ENCODE data around the gene REEP6.

The REEP6 gene

DNA sequence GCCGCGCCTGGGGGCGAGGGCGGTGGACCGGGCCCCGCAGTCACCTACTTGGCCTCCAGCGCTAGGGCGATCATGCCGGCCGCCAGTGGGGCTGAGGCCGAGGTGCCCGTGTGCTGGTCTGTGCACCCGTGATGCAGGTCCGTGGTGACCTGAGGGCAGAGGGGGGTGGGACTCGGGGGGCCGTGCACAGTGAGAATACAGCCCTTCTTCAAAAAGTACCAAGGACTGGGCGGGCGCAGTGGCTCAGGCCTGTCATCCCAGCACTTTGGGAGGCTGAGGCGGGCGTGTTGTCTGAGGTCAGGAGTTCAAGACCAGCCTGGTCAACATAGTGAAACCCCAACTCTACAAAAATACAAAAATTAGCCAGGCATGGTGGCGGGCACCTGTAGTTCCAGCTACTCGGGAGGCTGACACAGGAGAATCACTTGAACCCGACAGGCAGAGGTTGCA, 7.0 kb upstream of the REEP6 start:
- Histone ChIP-seq H3K4me3 (ENCODE audit: low read length in 2 of 2) (no peak overlapping the region), H3K36me3 (ENCODE audit: control insufficient read depth in 2 of 2, insufficient read depth in 2 of 2, low read length in 2 of 2) (no peaks in the 10 kb centered on the region), H3K4me1 (ENCODE audit: control insufficient read depth, insufficient read depth, low read length) (peaks cover 6% of the 10 kb centered on the region), H3K9me3 (ENCODE audit: control insufficient read depth in 2 of 2, low read length in 2 of 2) (no peaks in the 10 kb centered on the region), H3K27me3 (ENCODE audit: control insufficient read depth in 1 of 2, insufficient read depth in 2 of 2, low read length in 2 of 2) (no peaks in the 10 kb centered on the region), H3K27ac (ENCODE audit: low read length) (no peak overlapping the region), H3K9ac (ENCODE audit: low read length in 2 of 2) (no peak overlapping the region)

DNA sequence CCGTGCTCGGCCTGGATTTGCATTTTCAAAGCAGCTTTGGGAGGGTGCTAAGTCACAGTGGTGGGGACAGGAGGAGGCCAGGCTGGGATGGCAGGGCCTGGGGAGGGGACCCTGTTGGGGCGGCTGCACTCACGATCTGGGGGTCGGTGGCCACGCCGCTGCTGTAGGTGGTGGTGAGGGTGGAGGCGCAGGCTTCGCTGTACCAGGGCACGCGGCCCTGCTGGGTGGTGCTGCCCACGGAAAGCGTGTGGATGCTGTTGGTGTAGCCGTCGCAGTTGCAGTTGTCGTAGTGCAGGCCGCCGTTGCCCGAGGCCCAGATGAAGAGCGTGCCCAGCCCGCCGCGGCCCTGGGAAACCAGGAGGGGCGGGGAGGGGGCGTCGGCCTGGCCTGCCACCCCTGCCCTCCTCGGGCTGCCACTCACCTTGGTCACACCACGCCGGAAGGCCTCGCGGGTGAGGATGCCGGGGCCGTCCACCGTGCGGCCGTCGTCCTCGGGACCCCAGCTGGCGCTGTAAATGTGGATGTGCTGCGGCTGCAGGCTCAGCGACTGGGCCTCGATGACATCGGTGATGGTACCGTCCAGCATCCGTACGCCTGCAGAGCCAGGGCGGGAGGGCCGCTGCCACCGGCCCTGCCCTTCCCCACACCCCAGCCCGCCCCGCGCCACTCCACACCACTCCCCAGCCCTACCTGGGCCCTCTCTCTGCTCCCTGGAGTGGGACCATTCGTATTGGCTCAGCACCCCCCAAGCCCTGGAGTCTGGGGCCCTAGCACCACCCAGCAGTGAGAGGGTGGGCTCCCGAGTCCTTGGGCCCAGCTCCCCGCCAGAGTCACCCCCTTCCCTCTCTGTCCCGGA, 4.0 kb upstream of the REEP6 start:
- H3K27ac ChIP-seq (ENCODE audit: low read length) = no peak overlapping the region
- H3K4me1 ChIP-seq (ENCODE audit: control insufficient read depth, insufficient read depth, low read length) = peaks cover 19% of the 10 kb centered on the region

DNA sequence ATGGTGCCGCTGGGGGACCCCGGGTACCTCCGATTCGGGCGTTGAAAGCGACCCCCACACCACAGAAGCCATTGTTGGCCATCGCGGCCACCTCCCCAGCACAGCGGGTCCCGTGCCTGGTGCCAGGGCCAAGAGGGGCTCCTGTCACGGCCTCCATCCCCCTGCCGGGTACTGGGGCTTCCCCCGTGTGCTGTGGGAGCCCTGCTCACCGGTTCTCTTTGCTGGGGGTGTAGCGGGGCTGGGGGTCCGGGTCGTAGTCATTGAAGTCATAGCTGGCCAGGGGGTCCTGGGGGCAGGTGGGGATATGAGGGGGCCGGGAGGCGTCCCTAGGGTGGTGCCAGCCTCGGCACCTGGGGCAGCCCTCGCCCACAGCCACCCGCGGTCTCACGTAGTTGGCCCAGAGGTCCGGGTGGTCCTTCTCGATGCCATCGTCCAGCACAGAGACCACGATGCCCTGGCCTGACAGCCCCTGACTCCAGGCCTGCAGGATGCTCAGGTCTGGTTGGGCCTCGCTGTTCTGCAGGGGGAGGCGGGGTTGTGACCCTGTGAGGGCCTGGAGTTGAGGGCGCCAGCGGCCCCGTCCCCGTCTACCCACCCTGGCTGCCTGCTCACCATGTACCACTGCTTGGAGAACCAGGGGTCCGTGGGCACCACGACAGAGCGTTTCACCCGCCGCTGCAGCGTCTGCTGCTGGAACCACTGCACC, 3.3 kb upstream of the REEP6 start:
- H3K27me3 ChIP-seq (ENCODE audit: control insufficient read depth in 1 of 2, insufficient read depth in 2 of 2, low read length in 2 of 2) = peaks cover 10% of the 10 kb centered on the region in 2 donors
- no peaks in the 10 kb centered on the region for H3K36me3 ChIP-seq (ENCODE audit: control insufficient read depth in 2 of 2, insufficient read depth in 2 of 2, low read length in 2 of 2)
- no peak overlapping the region for H3K4me3 ChIP-seq (ENCODE audit: low read length in 2 of 2)
- H3K4me1 ChIP-seq (ENCODE audit: control insufficient read depth, insufficient read depth, low read length) = peaks cover 19% of the 10 kb centered on the region
- no peak overlapping the region for H3K9ac ChIP-seq (ENCODE audit: low read length in 2 of 2)
- H3K27ac ChIP-seq (ENCODE audit: low read length) = no peak overlapping the region
- no peaks in the 10 kb centered on the region for H3K9me3 ChIP-seq (ENCODE audit: control insufficient read depth in 2 of 2, low read length in 2 of 2)

More for the DNA sequence above, 4.0 kb upstream of the REEP6 start:
- H3K9me3 ChIP-seq (ENCODE audit: control insufficient read depth in 2 of 2, low read length in 2 of 2) = no peaks in the 10 kb centered on the region
- no peaks in the 10 kb centered on the region for H3K36me3 ChIP-seq (ENCODE audit: control insufficient read depth in 2 of 2, insufficient read depth in 2 of 2, low read length in 2 of 2)
- no peak overlapping the region for H3K9ac ChIP-seq (ENCODE audit: low read length in 2 of 2)
- H3K4me3 ChIP-seq (ENCODE audit: low read length in 2 of 2) = no peak overlapping the region
- H3K27me3 ChIP-seq (ENCODE audit: control insufficient read depth in 1 of 2, insufficient read depth in 2 of 2, low read length in 2 of 2) = peaks cover 4 to 5% of the 10 kb centered on the region in 2 donors

DNA sequence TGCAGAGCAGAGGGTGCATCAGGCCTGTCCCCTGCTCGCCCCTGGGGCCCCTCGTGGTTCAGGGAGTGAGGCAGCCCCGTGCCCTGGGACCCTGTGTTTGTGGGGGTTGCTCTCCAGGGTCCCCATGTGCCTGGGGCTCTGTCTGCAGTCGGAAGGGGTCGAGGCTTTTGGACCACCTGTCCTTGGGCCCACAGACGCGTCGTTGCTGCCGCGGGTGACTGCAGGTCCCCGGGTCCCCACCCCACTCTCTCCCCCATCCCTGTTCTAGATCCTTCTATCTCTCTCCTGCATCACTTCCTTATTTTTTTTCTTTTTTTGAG, 2.7 kb upstream of the REEP6 start:
- no peaks in the 10 kb centered on the region for H3K36me3 ChIP-seq (ENCODE audit: control insufficient read depth in 2 of 2, insufficient read depth in 2 of 2, low read length in 2 of 2)
- H3K27me3 ChIP-seq (ENCODE audit: control insufficient read depth in 1 of 2, insufficient read depth in 2 of 2, low read length in 2 of 2) = peaks cover 13 to 14% of the 10 kb centered on the region in 2 donors

DNA sequence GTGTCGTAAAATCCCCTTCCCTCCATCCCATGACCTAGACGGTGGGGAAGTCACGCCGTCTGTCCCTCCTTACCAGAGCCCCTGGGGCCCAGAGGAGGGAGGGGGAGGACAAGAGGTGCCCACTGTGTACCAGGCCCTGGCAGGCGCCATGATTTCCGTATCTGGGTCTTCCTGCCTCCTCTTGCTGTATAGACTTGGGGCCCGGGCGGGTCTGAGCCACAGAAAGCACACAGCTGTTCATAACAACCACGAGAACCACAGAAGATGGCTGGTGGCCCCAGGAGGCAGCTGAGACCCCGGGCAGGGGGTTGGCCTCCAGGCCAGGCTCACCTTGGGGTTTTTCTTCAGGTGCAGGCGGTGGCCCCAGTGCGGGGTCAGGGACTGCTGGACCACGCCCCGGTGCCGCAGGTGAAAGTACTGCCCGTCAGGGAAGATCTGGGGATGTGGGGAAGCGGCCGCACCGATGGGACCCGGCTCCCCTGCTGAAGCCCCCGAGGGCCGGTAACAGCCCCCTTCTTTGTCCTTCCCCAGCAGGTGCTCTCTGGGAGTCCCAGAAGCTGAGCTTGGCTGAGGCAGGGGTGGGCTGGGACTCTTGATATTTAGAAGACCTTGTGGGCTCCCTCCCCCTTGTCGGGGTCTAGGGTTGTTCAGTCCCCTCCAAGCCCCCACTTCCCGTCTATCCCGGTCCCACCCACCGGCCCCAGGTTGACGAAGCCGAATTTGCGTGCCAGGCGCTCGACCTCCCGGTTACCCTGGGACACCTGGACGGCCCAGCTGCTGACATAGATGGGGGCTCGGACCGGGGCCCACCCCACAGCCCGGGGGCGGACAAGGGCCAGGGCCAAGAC, 1.3 kb upstream of the REEP6 start:
- Histone ChIP-seq H3K36me3 (ENCODE audit: control insufficient read depth in 2 of 2, insufficient read depth in 2 of 2, low read length in 2 of 2) (no peaks in the 10 kb centered on the region), H3K9me3 (ENCODE audit: control insufficient read depth in 2 of 2, low read length in 2 of 2) (no peaks in the 10 kb centered on the region)

More for the DNA sequence above, 2.7 kb upstream of the REEP6 start:
- Histone ChIP-seq H3K9ac (ENCODE audit: low read length in 2 of 2) (no peak overlapping the region), H3K4me3 (ENCODE audit: low read length in 2 of 2) (no peak overlapping the region), H3K4me1 (ENCODE audit: control insufficient read depth, insufficient read depth, low read length) (peaks cover 19% of the 10 kb centered on the region), H3K9me3 (ENCODE audit: control insufficient read depth in 2 of 2, low read length in 2 of 2) (no peaks in the 10 kb centered on the region), H3K27ac (ENCODE audit: low read length) (no peak overlapping the region)

DNA sequence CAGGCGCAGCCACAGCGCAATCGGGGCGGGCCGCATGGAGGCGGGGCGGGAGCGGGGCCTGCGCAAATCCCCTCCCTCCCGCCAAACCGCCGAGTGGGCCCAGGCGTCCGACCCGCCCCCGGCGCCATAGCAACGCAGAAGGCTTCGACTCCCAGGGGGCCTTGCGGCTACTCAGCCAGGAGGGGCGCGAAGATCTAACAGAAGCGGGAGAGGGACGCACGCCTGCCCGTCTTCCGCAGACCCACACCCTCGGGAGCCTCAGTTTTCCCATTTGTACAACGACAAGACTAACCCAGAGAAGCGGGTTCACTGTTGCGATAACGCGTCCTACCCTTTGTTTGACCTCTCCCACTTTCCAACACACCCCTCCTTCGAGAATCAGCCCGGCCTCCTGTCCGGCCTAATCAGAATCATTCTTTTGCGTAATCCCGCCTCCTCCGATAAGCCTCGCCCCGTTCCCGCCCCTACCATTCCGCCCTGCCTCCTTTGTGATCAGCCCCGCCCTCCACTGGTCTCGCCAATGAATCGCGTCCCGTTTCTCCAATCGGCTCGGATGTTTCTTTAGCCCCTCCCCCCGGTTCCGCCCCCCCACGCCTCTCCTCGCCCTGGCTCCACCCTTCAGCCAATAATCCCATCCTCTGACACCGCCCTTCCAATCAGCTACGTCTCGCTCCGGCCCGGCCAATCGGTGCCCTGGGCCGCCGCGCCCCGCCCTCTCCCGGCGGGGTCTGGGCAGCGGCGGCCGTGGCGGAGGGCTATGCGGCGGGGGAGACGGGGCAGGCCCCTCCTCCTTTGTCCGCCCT, 469 bp upstream of the REEP6 start, which contains the start of gene PCSK4:
Gene PCSK4, minus strand, starts transcription at position 40 of the 803 bp plus-strand sequence. Its CDS starts 4 bp downstream, at position 36.
- H3K27ac ChIP-seq (ENCODE audit: low read length) = peak within 1 kb of the TSS; percentile 53
- peak within 1 kb of the TSS; percentile 63 to 71 for H3K9ac ChIP-seq (ENCODE audit: low read length in 2 of 2)
- H3K4me3 ChIP-seq (ENCODE audit: low read length in 2 of 2) = peak within 1 kb of the TSS; percentile 79 to 80
- H3K9me3 ChIP-seq (ENCODE audit: control insufficient read depth in 2 of 2, low read length in 2 of 2) = no peaks in the 10 kb centered on the region
- H3K27me3 ChIP-seq (ENCODE audit: control insufficient read depth in 1 of 2, insufficient read depth in 2 of 2, low read length in 2 of 2) = peaks cover 13 to 14% of the 10 kb centered on the region in 2 donors
- peaks cover 19% of the 10 kb centered on the region for H3K4me1 ChIP-seq (ENCODE audit: control insufficient read depth, insufficient read depth, low read length)
- H3K36me3 ChIP-seq (ENCODE audit: control insufficient read depth in 2 of 2, insufficient read depth in 2 of 2, low read length in 2 of 2) = no peaks in the 10 kb centered on the region

More for the DNA sequence above, 1.3 kb upstream of the REEP6 start:
- Histone ChIP-seq H3K4me1 (ENCODE audit: control insufficient read depth, insufficient read depth, low read length) (peaks cover 19% of the 10 kb centered on the region), H3K27me3 (ENCODE audit: control insufficient read depth in 1 of 2, insufficient read depth in 2 of 2, low read length in 2 of 2) (peaks cover 13 to 14% of the 10 kb centered on the region in 2 donors), H3K27ac (ENCODE audit: low read length) (peak overlapping the region; percentile 53), H3K9ac (ENCODE audit: low read length in 2 of 2) (peak overlapping the region; percentile 63 to 71), H3K4me3 (ENCODE audit: low read length in 2 of 2) (peak overlapping the region; percentile 79 to 80)

DNA sequence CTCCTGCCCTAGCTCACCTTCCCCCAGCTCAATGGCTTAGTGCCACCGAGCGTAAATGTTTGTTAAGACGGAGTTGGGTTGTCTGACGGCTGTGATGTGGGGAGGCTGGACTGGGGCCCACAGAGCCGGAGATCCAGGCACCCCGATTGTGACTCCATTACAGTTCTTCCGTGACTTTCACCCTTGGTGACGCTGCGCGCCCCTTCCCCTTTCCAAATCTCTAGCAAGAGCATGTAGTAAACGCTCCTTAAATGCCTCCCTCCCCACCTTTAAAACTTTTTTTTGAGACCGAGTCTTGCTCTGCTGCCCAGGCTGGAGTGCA, 829 bp downstream of the REEP6 start:
- Histone ChIP-seq H3K9ac (ENCODE audit: low read length in 2 of 2) (no peak overlapping the region), H3K4me1 (ENCODE audit: control insufficient read depth, insufficient read depth, low read length) (peaks cover 19% of the 10 kb centered on the region), H3K9me3 (ENCODE audit: control insufficient read depth in 2 of 2, low read length in 2 of 2) (no peaks in the 10 kb centered on the region), H3K4me3 (ENCODE audit: low read length in 2 of 2) (no peak overlapping the region), H3K36me3 (ENCODE audit: control insufficient read depth in 2 of 2, insufficient read depth in 2 of 2, low read length in 2 of 2) (no peaks in the 10 kb centered on the region), H3K27ac (ENCODE audit: low read length) (no peak overlapping the region), H3K27me3 (ENCODE audit: control insufficient read depth in 1 of 2, insufficient read depth in 2 of 2, low read length in 2 of 2) (peaks cover 14 to 18% of the 10 kb centered on the region in 2 donors)

DNA sequence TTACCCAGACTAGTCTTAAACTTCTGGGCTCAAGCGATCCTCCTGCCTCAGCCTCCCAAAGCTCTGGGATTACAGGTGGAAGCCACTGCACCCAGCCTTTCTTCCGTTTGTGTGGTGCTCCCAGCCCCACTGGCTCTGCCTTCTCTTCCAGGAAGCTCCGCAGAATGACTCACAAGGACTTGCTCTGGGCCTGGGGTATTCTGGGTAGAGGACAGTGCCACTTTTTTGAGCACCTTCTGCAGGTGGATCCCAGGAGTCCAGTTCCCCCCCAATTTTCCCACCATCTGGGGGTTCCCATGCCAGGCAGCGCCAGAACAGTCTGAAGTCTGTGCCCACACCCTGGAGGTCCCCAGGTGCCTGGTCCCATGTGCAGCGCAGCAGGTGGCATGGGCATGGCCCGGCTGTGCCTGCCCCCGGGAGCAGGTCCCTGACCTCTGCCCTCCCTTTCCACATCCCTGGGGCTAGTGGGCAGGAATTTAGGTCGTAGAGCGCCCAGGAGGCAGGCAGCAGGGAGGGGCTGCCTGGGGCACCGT, 1.6 kb downstream of the REEP6 start:
- no peaks in the 10 kb centered on the region for H3K9me3 ChIP-seq (ENCODE audit: control insufficient read depth in 2 of 2, low read length in 2 of 2)
- no peaks in the 10 kb centered on the region for H3K36me3 ChIP-seq (ENCODE audit: control insufficient read depth in 2 of 2, insufficient read depth in 2 of 2, low read length in 2 of 2)
- H3K4me1 ChIP-seq (ENCODE audit: control insufficient read depth, insufficient read depth, low read length) = peaks cover 19% of the 10 kb centered on the region
- H3K27ac ChIP-seq (ENCODE audit: low read length) = no peak overlapping the region
- peaks cover 15 to 18% of the 10 kb centered on the region in 2 donors for H3K27me3 ChIP-seq (ENCODE audit: control insufficient read depth in 1 of 2, insufficient read depth in 2 of 2, low read length in 2 of 2)
- no peak overlapping the region for H3K9ac ChIP-seq (ENCODE audit: low read length in 2 of 2)
- H3K4me3 ChIP-seq (ENCODE audit: low read length in 2 of 2) = no peak overlapping the region

DNA sequence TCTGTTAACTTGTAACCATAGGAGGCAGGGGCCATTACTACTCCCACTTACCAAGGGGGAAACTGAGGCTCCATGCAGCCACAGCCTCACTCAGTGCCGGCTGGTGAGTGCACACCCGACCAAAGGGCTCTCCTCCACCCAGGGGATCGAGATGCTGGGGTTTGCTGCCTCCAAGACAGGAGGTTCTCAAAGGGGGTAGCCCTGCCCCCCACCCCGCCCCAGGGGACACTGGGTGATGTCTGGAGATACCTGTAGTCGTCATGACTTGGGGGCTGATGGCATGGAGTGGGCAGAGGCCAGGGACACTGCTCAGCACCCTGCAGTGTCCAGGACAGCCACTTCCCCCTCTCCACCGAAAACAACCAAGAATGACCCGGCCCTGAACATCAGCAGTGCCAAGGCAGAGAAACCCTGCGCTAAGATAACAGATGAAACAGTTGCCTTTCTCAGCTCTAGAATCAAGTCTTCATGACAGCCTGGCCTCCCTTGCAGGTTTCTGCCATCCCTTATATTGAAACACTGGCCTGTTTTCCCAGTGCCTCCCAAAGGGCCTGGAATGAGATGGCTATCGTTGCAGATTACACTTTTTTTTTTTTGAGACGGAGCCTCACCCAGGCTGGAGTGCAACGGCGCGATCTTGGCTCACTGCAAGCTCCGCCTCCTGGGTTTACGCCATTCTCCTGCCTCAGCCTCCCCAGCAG, 3.3 kb downstream of the REEP6 start:
- H3K36me3 ChIP-seq (ENCODE audit: control insufficient read depth in 2 of 2, insufficient read depth in 2 of 2, low read length in 2 of 2) = no peaks in the 10 kb centered on the region
- no peaks in the 10 kb centered on the region for H3K9me3 ChIP-seq (ENCODE audit: control insufficient read depth in 2 of 2, low read length in 2 of 2)
- peaks cover 19 to 23% of the 10 kb centered on the region in 2 donors for H3K27me3 ChIP-seq (ENCODE audit: control insufficient read depth in 1 of 2, insufficient read depth in 2 of 2, low read length in 2 of 2)
- no peak overlapping the region for H3K4me3 ChIP-seq (ENCODE audit: low read length in 2 of 2)
- H3K9ac ChIP-seq (ENCODE audit: low read length in 2 of 2) = no peak overlapping the region
- H3K4me1 ChIP-seq (ENCODE audit: control insufficient read depth, insufficient read depth, low read length) = peaks cover 19% of the 10 kb centered on the region
- no peak overlapping the region for H3K27ac ChIP-seq (ENCODE audit: low read length)

Data from stomach smooth muscle (tissue), 2 donors.